Esophagus squamous epithelium (tissue), 5 donors: ENCODE results near the gene UPP2. TPM values are rescaled to one million over a fixed set of nuclear protein-coding genes. Genes with fewer than 3 reads are reported as not detected.

Experiments
- DNase-seq: peaks from one replicate; lab custom pipeline; 2025; lab: John Stamatoyannopoulos, UW
- H3K27ac ChIP-seq, 4 donors: fragments of 200-600 bp; sonication (generic); one replicate each; pipeline ENCODE4 v1.5.1; 2016 to 2019; ENCODE audit warnings: mild to moderate bottlenecking in 1 of 4
- H3K27me3 ChIP-seq, 4 donors: fragments of 200-600 bp; sonication (generic); 1 replicate in 3 of 4; 2 replicates in 1 of 4; pipeline versions ENCODE4 v1.5.1 to v1.6.0; 2017 to 2021; ENCODE audit warnings: antibody characterized with exemption in 1 of 4
- H3K36me3 ChIP-seq, 3 donors: fragments of 200-600 bp; sonication (generic); one replicate each; pipeline ENCODE4 v1.5.1; 2016 to 2019
- H3K4me1 ChIP-seq, 3 donors: fragments of 200-600 bp; sonication (generic); one replicate each; pipeline ENCODE4 v1.5.1; 2017 to 2019
- H3K4me3 ChIP-seq, 4 donors: fragments of 200-600 bp; sonication (generic); 1 replicate in 3 of 4; 2 replicates in 1 of 4; pipeline ENCODE4 v1.5.1; 2016 to 2019; ENCODE audit warnings: mild to moderate bottlenecking in 2 of 4, moderate library complexity in 1 of 4
- H3K9me3 ChIP-seq, 3 donors: fragments of 200-600 bp; sonication (generic); one replicate each; pipeline ENCODE4 v1.5.1; 2016 to 2019
- CTCF ChIP-seq, 6 experiments: fragments of 450-650 bp in 4 of 6; fragments of 200-600 bp in 2 of 6; sonication (generic) in 2 of 6; IDR thresholded peaks; one replicate each; pipeline ENCODE4 v1.5.1; 2016 to 2019; ENCODE audit warnings: antibody characterized with exemption in 6 of 6, mild to moderate bottlenecking in 4 of 6, moderate library complexity in 4 of 6
- POLR2A ChIP-seq, 4 donors: fragments of 450-650 bp; IDR thresholded peaks; one replicate each; pipeline ENCODE4 v1.6.1; 2017; ENCODE audit warnings: antibody characterized with exemption in 4 of 4, mild to moderate bottlenecking in 4 of 4, moderate library complexity in 3 of 4
- WGBS, 2 donors: methylation state at CpG; one replicate each; pipeline ENCODE4 v1.1.5; 2018; 5-methylcytosine and 5-hydroxymethylcytosine counted together
- intact Hi-C: fragments of 100-400 bp; cut with DNase I; formaldehyde crosslinking; loops from one replicate; pipeline ENCODE4 v1.15.0; 2022
- total RNA-seq, 4 donors: library from RNA; depleted of rRNA; stranded (reverse); fragments of >200 nt; gene quantifications; one replicate each; pipeline ENCODE4 v1.1.0, GENCODE V29; 2016
- donor health status: DM: yes; HTN: yes; CAD: no.

UPP2 gene
- not detected for total RNA-seq

GRCh38 chr2:158101384-158101926, at the start of gene UPP2:
Gene UPP2, plus strand, starts transcription at chr2:158101876. Its CDS starts 188 bp downstream, at chr2:158102064.
- Histone ChIP-seq H3K4me3 (no peak within 1 kb of the TSS), H3K27me3 (no peaks in the 10 kb centered on the region), H3K4me1 (no peaks in the 10 kb centered on the region), H3K36me3 (no peaks in the 10 kb centered on the region), H3K9me3 (no peaks in the 10 kb centered on the region), H3K27ac (no peak within 1 kb of the TSS)
- 81 to 84% methylated on average over 3 of the region's 3 CpGs for WGBS, 2 donors
- TF ChIP-seq POLR2A (IDR thresholded peaks at IDR 0.05) = no peak
- no peak for DNase-seq
- intact Hi-C loops = no loop called here

DNA sequence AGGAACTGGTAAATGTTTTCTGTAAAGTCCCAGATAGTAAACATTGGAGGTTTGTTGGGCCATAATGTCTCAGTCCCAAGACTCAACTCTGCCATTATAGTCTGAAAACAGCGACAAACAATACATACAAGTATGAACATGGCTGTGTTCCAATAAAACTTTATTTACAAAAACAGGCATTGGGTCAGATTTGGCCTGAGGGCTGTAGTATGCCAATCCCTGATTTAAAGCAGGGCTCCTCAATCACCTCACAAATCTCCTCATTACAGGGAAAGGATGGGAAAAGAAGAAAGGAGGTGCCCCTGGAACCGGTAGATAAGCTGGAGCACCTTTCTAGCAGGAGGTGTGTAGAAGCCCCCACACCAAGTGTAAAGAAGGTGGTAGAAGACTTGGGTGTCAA, 48.9 kb upstream of the UPP2 start:
- H3K9me3 ChIP-seq = no peaks in the 10 kb centered on the region
- WGBS, 2 donors = 79 to 96% methylated on average over 2 of the region's 2 CpGs
- H3K4me1 ChIP-seq = no peaks in the 10 kb centered on the region
- no peak overlapping the region for H3K27ac ChIP-seq
- intact Hi-C loops = no loop called here
- no peak for DNase-seq
- H3K4me3 ChIP-seq = no peak overlapping the region
- TF ChIP-seq POLR2A (IDR thresholded peaks at IDR 0.05) (no peak), CTCF (IDR thresholded peaks at IDR 0.05) (no peak)
- no peaks in the 10 kb centered on the region for H3K27me3 ChIP-seq
- no peaks in the 10 kb centered on the region for H3K36me3 ChIP-seq

DNA sequence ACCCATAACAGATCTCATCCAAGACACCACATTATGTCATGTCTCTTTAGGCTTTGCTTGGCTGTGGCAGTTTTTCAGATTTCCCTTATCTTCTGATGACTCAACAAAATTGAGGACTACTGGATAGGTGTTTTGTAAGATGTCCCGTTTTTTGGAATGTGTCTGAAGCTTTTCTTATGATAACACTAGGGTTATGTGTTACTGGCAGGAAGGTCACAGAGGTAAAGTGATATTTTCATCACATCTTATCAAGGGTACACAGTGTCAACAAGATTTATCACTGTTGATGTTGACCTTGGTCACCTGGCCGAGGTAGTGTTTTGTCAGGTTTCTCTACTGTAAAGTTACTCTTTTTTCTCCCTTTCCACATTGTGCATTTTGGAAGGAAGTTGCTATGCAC, 44.8 kb upstream of the UPP2 start:
- H3K9me3 ChIP-seq = no peaks in the 10 kb centered on the region
- no peaks in the 10 kb centered on the region for H3K4me1 ChIP-seq
- no peaks in the 10 kb centered on the region for H3K27me3 ChIP-seq
- no peaks in the 10 kb centered on the region for H3K36me3 ChIP-seq
- DNase-seq = no peak
- WGBS, 2 donors = 31 to 45% methylated on average over 2 of the region's 2 CpGs
- intact Hi-C loops = no loop called here
- H3K4me3 ChIP-seq = no peak overlapping the region
- no peak overlapping the region for H3K27ac ChIP-seq
- no peak for TF ChIP-seq CTCF (IDR thresholded peaks at IDR 0.05)
- no peak for TF ChIP-seq POLR2A (IDR thresholded peaks at IDR 0.05)

GRCh38 chr2:158060160-158060834, 41.4 kb upstream of the UPP2 start:
- no peak for DNase-seq
- Histone ChIP-seq H3K9me3 (peaks cover 0 to 7% (median 0%) of the 10 kb centered on the region in 3 donors), H3K36me3 (no peaks in the 10 kb centered on the region), H3K4me1 (no peaks in the 10 kb centered on the region), H3K27me3 (no peaks in the 10 kb centered on the region), H3K4me3 (no peak overlapping the region), H3K27ac (no peak overlapping the region)
- WGBS, 2 donors = 64 to 79% methylated on average over 2 of the region's 2 CpGs
- TF ChIP-seq CTCF (IDR thresholded peaks at IDR 0.05) = no peak
- no peak for TF ChIP-seq POLR2A (IDR thresholded peaks at IDR 0.05)
- intact Hi-C loops = no loop called here

DNA sequence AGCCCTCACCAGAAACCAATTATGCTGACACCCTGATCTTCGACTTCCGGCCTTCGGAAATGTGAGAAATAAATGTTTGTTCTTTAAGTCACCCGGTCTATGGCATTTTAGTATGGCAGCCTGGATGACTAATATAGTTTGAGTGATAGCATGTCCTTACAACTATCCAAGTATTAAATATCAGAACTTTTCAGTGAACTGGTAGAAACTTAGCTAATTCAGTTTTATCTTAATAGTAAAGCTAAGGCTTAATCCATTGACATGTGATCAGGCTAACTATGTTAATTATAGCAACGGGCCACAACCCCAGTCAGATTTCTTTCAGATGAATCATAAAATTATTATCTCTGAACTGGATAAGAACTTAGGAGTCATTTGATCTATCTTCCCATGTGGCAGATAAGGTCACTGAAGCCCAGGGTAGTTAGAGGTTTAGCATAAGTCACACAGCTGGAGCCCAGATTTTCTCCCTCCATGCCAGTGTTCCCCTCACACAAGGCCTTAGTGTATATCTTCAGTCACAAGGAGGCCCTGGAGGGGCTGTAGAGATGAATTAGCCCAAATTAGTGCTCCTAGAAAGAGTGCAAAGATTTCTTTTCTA, 40.7 kb upstream of the UPP2 start:
- intact Hi-C loops = no loop called here
- Histone ChIP-seq H3K4me1 (no peaks in the 10 kb centered on the region), H3K27me3 (no peaks in the 10 kb centered on the region), H3K9me3 (peaks cover 0 to 7% (median 0%) of the 10 kb centered on the region in 3 donors), H3K36me3 (no peaks in the 10 kb centered on the region), H3K27ac (no peak overlapping the region), H3K4me3 (no peak overlapping the region)
- DNase-seq = no peak
- TF ChIP-seq CTCF (IDR thresholded peaks at IDR 0.05) (no peak), POLR2A (IDR thresholded peaks at IDR 0.05) (no peak)
- 79 to 82% methylated on average over 5 of the region's 5 CpGs for WGBS, 2 donors
